Neuronal stem cell (in vitro differentiated cells): Measurements from ENCODE around the gene C21orf58.

Experiments
- DNase-seq: peaks from one replicate; pipeline ENCODE4 v3.0.0-alpha.2; 2013; ENCODE audit warnings: low spot score
- H2AFZ ChIP-seq: one replicate; pipeline ENCODE4 v1.6.1; 2013; ENCODE audit warnings: mild to moderate bottlenecking, low read length, inconsistent platforms
- H2AK5ac ChIP-seq: 2 replicates; pipeline ENCODE4 v1.6.1; 2013; ENCODE audit warnings: low read depth, mild to moderate bottlenecking, inconsistent platforms, low read length, moderate library complexity, mixed read lengths
- H2BK120ac ChIP-seq: 2 replicates; pipeline ENCODE4 v1.6.1; 2013; ENCODE audit warnings: low read depth, mild to moderate bottlenecking, inconsistent platforms, low read length, moderate library complexity, mixed read lengths
- H2BK12ac ChIP-seq: one replicate; pipeline ENCODE4 v1.6.1; 2013; ENCODE audit warnings: low read length, inconsistent platforms
- H2BK15ac ChIP-seq: 2 replicates; pipeline ENCODE4 v1.6.1; 2013; ENCODE audit warnings: mild to moderate bottlenecking, low read length, inconsistent platforms, mixed read lengths
- H2BK5ac ChIP-seq: one replicate; pipeline ENCODE4 v1.6.1; 2013; ENCODE audit warnings: inconsistent platforms, mild to moderate bottlenecking, low read length, moderate library complexity
- H3K14ac ChIP-seq: one replicate; pipeline ENCODE4 v1.6.1; 2013; ENCODE audit warnings: low read length, inconsistent platforms
- H3K18ac ChIP-seq: 2 replicates; pipeline ENCODE4 v1.6.1; 2013; ENCODE audit warnings: low read length, inconsistent platforms
- H3K23ac ChIP-seq: 2 replicates; pipeline ENCODE4 v1.6.1; 2013; ENCODE audit warnings: low read depth, mild to moderate bottlenecking, mixed read lengths, low read length, inconsistent platforms; ENCODE audit not compliant: poor library complexity
- H3K27ac ChIP-seq: replicated peaks from 3 replicates; pipeline ENCODE4 v1.5.1; 2013; ENCODE audit warnings: low read length, inconsistent platforms
- H3K27me3 ChIP-seq, 3 experiments: 2 replicates each; pipeline ENCODE4 v1.6.1; 2013; ENCODE audit warnings: low read length in 3 of 3, mild to moderate bottlenecking in 2 of 3, inconsistent platforms in 1 of 3, low read depth in 1 of 3, mixed read lengths in 1 of 3, moderate library complexity in 1 of 3; ENCODE audit not compliant: control insufficient read depth in 3 of 3, insufficient read depth in 3 of 3
- H3K36me3 ChIP-seq, 2 donors: replicated peaks in 1 of 2; 2 replicates each; pipeline ENCODE4 v1.6.1; 2013; ENCODE audit warnings: low read length in 2 of 2; ENCODE audit not compliant: control insufficient read depth in 2 of 2, insufficient read depth in 2 of 2
- H3K4ac ChIP-seq: 2 replicates; pipeline ENCODE4 v1.6.1; 2013; ENCODE audit warnings: inconsistent platforms, mild to moderate bottlenecking, low read length, moderate library complexity
- H3K4me1 ChIP-seq, 2 donors: 1 replicate in 1 of 2; 2 replicates in 1 of 2; pipeline ENCODE4 v1.6.1; 2013; ENCODE audit warnings: low read length in 2 of 2, low read depth in 1 of 2; ENCODE audit not compliant: control insufficient read depth in 2 of 2, insufficient read depth in 1 of 2
- H3K4me2 ChIP-seq: one replicate; pipeline ENCODE4 v1.6.1; 2013; ENCODE audit warnings: mild to moderate bottlenecking, low read length, inconsistent platforms; ENCODE audit not compliant: insufficient read depth, poor library complexity, severe bottlenecking
- H3K4me3 ChIP-seq, 2 donors: 2 replicates each; pipeline ENCODE4 v1.5.1; 2013; ENCODE audit warnings: low read length in 2 of 2, mild to moderate bottlenecking in 2 of 2, inconsistent platforms in 1 of 2, moderate library complexity in 1 of 2
- H3K79me1 ChIP-seq: one replicate; pipeline ENCODE4 v1.6.1; 2013; ENCODE audit warnings: low read depth, mild to moderate bottlenecking, inconsistent platforms, low read length, moderate library complexity
- H3K9ac ChIP-seq: one replicate; pipeline ENCODE4 v1.6.1; 2013; ENCODE audit warnings: mild to moderate bottlenecking, low read depth, low read length, inconsistent platforms; ENCODE audit not compliant: poor library complexity
- H3K9me3 ChIP-seq, 2 donors: replicated peaks in 1 of 2; 2 replicates each; pipeline versions ENCODE3 to v1.6.1; 2013; ENCODE audit warnings: low read length in 2 of 2, mild to moderate bottlenecking in 2 of 2, inconsistent platforms in 1 of 2, low read depth in 1 of 2, mixed read lengths in 1 of 2, moderate library complexity in 1 of 2; ENCODE audit not compliant: control insufficient read depth in 2 of 2, insufficient read depth in 1 of 2
- H4K8ac ChIP-seq: one replicate; pipeline ENCODE4 v1.6.1; 2013; ENCODE audit warnings: low read depth, mild to moderate bottlenecking, inconsistent platforms, low read length, moderate library complexity
- H4K91ac ChIP-seq: one replicate; pipeline ENCODE4 v1.6.1; 2013; ENCODE audit warnings: low read length, low read depth, mild to moderate bottlenecking, inconsistent platforms; ENCODE audit not compliant: poor library complexity
- WGBS, 2 donors: extraction: QIAGEN DNeasy Blood & Tissue Kit; methylation state at CpG; one replicate each; pipeline ENCODE4 v1.1.7; 2013; ENCODE audit warnings: missing lambda C conversion rate in 2 of 2, mixed read lengths in 1 of 2; ENCODE audit not compliant: insufficient read length in 2 of 2, insufficient replicate concordance in 1 of 2; ENCODE audit errors: extremely low coverage in 2 of 2; 5-methylcytosine and 5-hydroxymethylcytosine counted together

The C21orf58 gene

DNA sequence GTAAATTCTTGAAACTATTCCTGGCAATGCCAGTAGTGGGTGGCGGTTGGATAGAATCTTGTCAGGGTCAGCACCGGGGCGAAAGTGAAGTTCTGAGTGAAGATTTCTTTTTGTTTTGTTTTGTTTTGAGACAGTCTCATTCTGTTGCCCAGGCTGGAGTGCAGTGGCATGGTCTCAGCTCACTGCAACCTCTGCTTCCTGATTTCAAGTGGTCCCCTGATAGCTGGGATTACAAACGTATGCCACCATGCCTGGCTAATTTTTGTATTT lies 33.6 kb upstream of the C21orf58 start:
- H3K36me3 ChIP-seq, result peaks cover 48 to 87% of the 10 kb centered on the region in 2 donors
- WGBS, 2 donors, result no CpG with 5 or more reads among the region's 4 CpGs
- H3K23ac ChIP-seq, result no peak overlapping the region

DNA sequence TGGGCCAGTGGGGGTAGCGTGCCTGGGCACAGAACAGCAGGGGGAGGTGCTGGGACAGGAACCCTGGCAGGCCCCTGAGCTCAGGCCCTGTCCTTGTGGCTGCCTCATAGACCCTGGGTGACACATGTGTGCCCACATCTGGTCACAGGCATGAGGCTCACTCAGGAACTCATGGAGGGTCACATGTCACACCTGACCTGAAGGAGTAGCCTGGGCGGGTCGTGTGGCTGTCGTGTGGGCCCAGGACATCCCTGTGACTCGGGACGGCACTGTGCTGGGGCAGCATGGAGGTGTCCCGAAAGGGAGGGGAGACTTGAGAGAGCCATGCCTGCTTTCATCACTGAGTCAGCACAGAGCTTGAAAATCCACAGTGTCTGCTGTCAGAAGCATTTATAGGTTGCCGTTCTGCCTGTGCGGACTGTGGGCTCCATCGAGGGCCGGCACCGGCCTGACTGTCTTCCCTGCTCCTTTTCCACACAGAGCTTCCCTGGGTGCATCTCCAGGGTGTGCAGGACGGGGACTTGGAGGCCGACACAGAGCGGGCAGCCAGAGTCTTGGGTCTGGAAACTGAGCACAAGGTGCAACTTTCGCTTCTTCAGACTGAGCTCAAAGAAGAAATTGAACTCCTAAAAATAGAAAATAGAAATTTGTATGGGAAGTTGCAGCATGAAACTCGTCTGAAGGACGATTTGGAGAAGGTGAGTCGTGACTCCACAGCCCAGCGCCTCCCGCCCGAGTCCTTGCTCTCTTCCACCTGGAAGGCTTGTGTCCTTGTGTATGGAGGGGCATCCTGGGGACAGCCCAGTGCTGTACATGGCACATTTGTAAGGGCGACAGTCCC lies 33.0 kb upstream of the C21orf58 start:
- H2AK5ac ChIP-seq, result no peak overlapping the region
- H3K36me3 ChIP-seq, result peaks cover 54 to 87% of the 10 kb centered on the region in 2 donors
- H3K4me1 ChIP-seq, result no peaks in the 10 kb centered on the region

More for the DNA sequence above, 33.6 kb upstream of the C21orf58 start:
- Histone ChIP-seq H3K9ac (no peak overlapping the region), H3K79me1 (peaks cover 4% of the 10 kb centered on the region), H2AK5ac (no peak overlapping the region), H3K4me1 (no peaks in the 10 kb centered on the region), H3K4me2 (no peak overlapping the region), H4K8ac (no peak overlapping the region), H3K4ac (no peak overlapping the region), H4K91ac (no peak overlapping the region), H3K14ac (no peak overlapping the region), H2AFZ (no peak overlapping the region), H3K27me3 (no peaks in the 10 kb centered on the region), H2BK15ac (no peak overlapping the region), H3K27ac (no peak overlapping the region), H3K9me3 (peaks cover 0 to 4% of the 10 kb centered on the region in 2 donors), H2BK5ac (no peak overlapping the region), H2BK120ac (no peak overlapping the region), H3K4me3 (no peak overlapping the region), H3K18ac (no peak overlapping the region), H2BK12ac (no peak overlapping the region)
- DNase-seq, result no peak

DNA sequence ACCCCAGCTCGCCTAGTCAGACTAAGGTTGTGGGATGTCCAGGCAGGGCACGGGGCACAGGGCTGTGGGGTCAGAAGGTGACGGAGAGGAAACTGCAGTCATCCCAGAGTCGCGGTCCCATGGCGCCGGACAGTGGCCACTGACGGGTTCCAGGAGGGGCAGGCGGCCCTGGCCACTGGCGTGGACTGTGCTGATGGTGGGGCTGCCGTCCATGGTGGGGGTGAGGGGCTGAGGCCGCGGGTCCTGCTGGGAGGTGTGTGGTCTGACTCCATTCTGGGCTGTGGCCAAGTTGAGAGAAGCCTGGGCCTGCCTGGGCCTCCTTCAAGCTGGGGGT lies 32.3 kb upstream of the C21orf58 start:
- Histone ChIP-seq H3K4me2 (no peak overlapping the region), H3K9ac (no peak overlapping the region), H2BK12ac (no peak overlapping the region), H2AFZ (no peak overlapping the region), H2BK120ac (no peak overlapping the region), H3K4ac (no peak overlapping the region), H3K14ac (no peak overlapping the region), H3K27me3 (no peaks in the 10 kb centered on the region), H4K91ac (no peak overlapping the region), H2BK5ac (no peak overlapping the region), H3K27ac (no peak overlapping the region), H3K79me1 (peaks cover 4% of the 10 kb centered on the region), H2AK5ac (no peak overlapping the region), H3K9me3 (peaks cover 0 to 4% of the 10 kb centered on the region in 2 donors), H4K8ac (no peak overlapping the region), H3K23ac (no peak overlapping the region), H3K18ac (no peak overlapping the region), H2BK15ac (no peak overlapping the region), H3K4me3 (no peak overlapping the region), H3K4me1 (no peaks in the 10 kb centered on the region), H3K36me3 (peaks cover 61 to 87% of the 10 kb centered on the region in 2 donors)
- no peak for DNase-seq
- WGBS, 2 donors, result no CpG with 5 or more reads among the region's 13 CpGs

More for the DNA sequence above, 33.0 kb upstream of the C21orf58 start:
- Histone ChIP-seq H2BK12ac (no peak overlapping the region), H3K23ac (no peak overlapping the region), H3K27ac (no peak overlapping the region), H4K91ac (no peak overlapping the region), H3K18ac (no peak overlapping the region), H2BK5ac (no peak overlapping the region), H2BK15ac (no peak overlapping the region), H3K9ac (no peak overlapping the region), H3K4me3 (no peak overlapping the region), H4K8ac (no peak overlapping the region), H2BK120ac (no peak overlapping the region), H3K9me3 (peaks cover 0 to 4% of the 10 kb centered on the region in 2 donors), H2AFZ (no peak overlapping the region), H3K27me3 (no peaks in the 10 kb centered on the region), H3K4me2 (no peak overlapping the region), H3K79me1 (peaks cover 4% of the 10 kb centered on the region), H3K4ac (no peak overlapping the region), H3K14ac (no peak overlapping the region)
- no CpG with 5 or more reads among the region's 23 CpGs for WGBS, 2 donors
- DNase-seq, result no peak

DNA sequence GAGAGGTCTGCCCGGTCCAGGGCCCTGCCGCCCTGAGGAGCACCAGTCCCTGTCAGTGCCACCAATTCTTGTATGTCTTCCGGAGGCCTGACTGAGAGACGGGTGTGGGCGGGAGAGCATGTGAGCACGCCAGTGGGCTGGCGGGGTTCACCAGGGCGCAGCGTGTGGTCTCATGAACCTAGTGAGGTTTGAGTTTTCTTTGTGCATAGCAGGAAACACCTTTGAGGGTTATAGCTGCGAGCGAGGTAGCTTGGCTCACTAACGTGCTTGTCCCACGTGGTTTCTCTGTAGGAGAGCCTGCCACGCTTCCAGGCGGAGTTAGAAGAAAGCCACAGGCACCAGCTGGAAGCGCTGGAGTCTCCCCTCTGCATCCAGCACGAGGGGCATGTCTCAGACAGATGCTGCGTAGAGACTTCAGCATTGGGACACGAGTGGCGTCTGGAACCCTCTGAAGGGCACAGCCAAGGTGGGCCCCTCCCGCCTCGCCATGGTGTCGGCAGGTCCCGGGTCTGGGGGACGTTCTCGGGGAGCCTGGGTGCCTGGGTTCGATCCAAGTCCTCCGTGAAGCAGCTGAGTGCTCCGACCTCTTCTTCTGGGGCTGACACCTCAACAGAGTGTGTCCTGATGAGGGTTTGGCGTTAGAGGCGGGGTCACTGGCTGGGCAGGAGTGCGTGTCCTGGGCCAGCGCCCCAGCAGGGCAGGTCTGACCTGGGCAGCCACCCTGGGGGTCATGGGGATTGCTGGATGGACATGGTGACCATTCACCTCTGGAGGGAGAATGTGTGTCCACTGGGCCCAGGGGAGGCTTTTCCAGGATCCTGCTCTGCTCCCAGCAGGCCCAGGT lies 31.7 kb upstream of the C21orf58 start:
- H3K23ac ChIP-seq, result no peak overlapping the region
- H2BK12ac ChIP-seq, result no peak overlapping the region
- no peak overlapping the region for H3K4me2 ChIP-seq
- peaks cover 65 to 88% of the 10 kb centered on the region in 2 donors for H3K36me3 ChIP-seq
- H3K18ac ChIP-seq, result no peak overlapping the region
- H2AFZ ChIP-seq, result no peak overlapping the region
- no peak overlapping the region for H4K8ac ChIP-seq
- WGBS, 2 donors, result no CpG with 5 or more reads among the region's 33 CpGs
- H2BK5ac ChIP-seq, result no peak overlapping the region
- no peak overlapping the region for H3K4ac ChIP-seq
- H3K27ac ChIP-seq, result no peak overlapping the region
- no peak overlapping the region for H2BK15ac ChIP-seq
- peaks cover 0 to 4% of the 10 kb centered on the region in 2 donors for H3K9me3 ChIP-seq
- no peak overlapping the region for H3K9ac ChIP-seq
- peaks cover 4% of the 10 kb centered on the region for H3K79me1 ChIP-seq
- peak overlapping the region in 1 of 2 donors; percentile 36 for H3K4me3 ChIP-seq
- H4K91ac ChIP-seq, result no peak overlapping the region
- H2AK5ac ChIP-seq, result no peak overlapping the region
- no peak overlapping the region for H2BK120ac ChIP-seq
- no peak for DNase-seq
- peak overlapping the region; percentile 21 for H3K14ac ChIP-seq
- no peaks in the 10 kb centered on the region for H3K4me1 ChIP-seq
- H3K27me3 ChIP-seq, result no peaks in the 10 kb centered on the region
